HEK293 (cell line): ENCODE data around the gene OR2AG2.

Experiments
- CTCF ChIA-PET: fragments of 350-600 bp; formaldehyde crosslinking; extraction: SDS; loops from one replicate; lab custom pipeline; 2021; ENCODE audit warnings: antibody characterized with exemption; lab: Yijun Ruan, JAX
- POLR2A ChIA-PET: fragments of 300-600 bp; formaldehyde crosslinking; extraction: SDS; loops from one replicate; lab custom pipeline; 2020; ENCODE audit warnings: antibody characterized with exemption, inconsistent platforms; lab: Yijun Ruan, JAX
- H3K27ac ChIP-seq: fragments of 200-500 bp; sonication (Bioruptor generic); 2 replicates; pipeline ENCODE4 v1.5.1; 2014; ENCODE audit warnings: low read depth, low read length, control low read depth, inconsistent platforms; ENCODE audit errors: extremely low read depth
- H3K36me3 ChIP-seq, 2 experiments: fragments of 200-500 bp in 1 of 2; sonication (Bioruptor generic) in 1 of 2; 1 replicate in 1 of 2; 2 replicates in 1 of 2; pipeline ENCODE4 v1.5.1; 2014 to 2017; ENCODE audit warnings: inconsistent platforms in 2 of 2, low read length in 2 of 2; ENCODE audit not compliant: control insufficient read depth in 2 of 2, insufficient read depth in 1 of 2
- H3K4me1 ChIP-seq: fragments of 200-500 bp; sonication (Bioruptor generic); 2 replicates; pipeline ENCODE4 v1.5.1; 2014; ENCODE audit warnings: mild to moderate bottlenecking, low read length, inconsistent platforms; ENCODE audit not compliant: control insufficient read depth, insufficient read depth
- H3K4me3 ChIP-seq: 2 replicates; pipeline ENCODE4 v1.5.1; 2011; ENCODE audit warnings: low read depth, mild to moderate bottlenecking, control low read depth, low read length, moderate library complexity
- H3K9me3 ChIP-seq: fragments of 200-500 bp; sonication (Bioruptor generic); 2 replicates; pipeline ENCODE4 v1.5.1; 2014; ENCODE audit warnings: low read depth, low read length, inconsistent platforms; ENCODE audit not compliant: control insufficient read depth, insufficient read depth
- FEZF1 ChIP-seq: fragments of 450-650 bp; formaldehyde crosslinking; IDR thresholded peaks from 2 replicates; pipeline ENCODE4 v1.5.1; 2016; ENCODE audit warnings: missing biosample characterization, missing genetic modification characterization
- GLIS1 ChIP-seq: fragments of 450-650 bp; formaldehyde crosslinking; IDR thresholded peaks from 2 replicates; pipeline ENCODE4 v1.5.1; 2016; ENCODE audit warnings: missing biosample characterization, missing genetic modification characterization
- TRIM28 ChIP-seq: IDR thresholded peaks from 2 replicates; pipeline ENCODE4 v1.6.1; 2011; ENCODE audit warnings: low read length, control low read depth, borderline replicate concordance
- ZNF132 ChIP-seq: fragments of 450-650 bp; formaldehyde crosslinking; IDR thresholded peaks from 2 replicates; pipeline ENCODE4 v1.5.1; 2017; ENCODE audit warnings: missing biosample characterization, missing genetic modification characterization, borderline replicate concordance
- ZNF133 ChIP-seq: fragments of 450-650 bp; formaldehyde crosslinking; IDR thresholded peaks from 2 replicates; pipeline ENCODE4 v1.5.1; 2016; ENCODE audit warnings: missing biosample characterization, missing genetic modification characterization
- ZNF174 ChIP-seq: fragments of 450-650 bp; formaldehyde crosslinking; IDR thresholded peaks from 2 replicates; pipeline ENCODE4 v1.5.0; 2017; ENCODE audit warnings: missing biosample characterization, mild to moderate bottlenecking, missing genetic modification characterization
- ZNF2 ChIP-seq: fragments of 450-650 bp; formaldehyde crosslinking; IDR thresholded peaks from 2 replicates; pipeline ENCODE4 v1.5.1; 2016; ENCODE audit warnings: missing biosample characterization, missing genetic modification characterization
- ZNF274 ChIP-seq, 2 experiments: fragments of 200-500 bp in 1 of 2; fragments of 450-650 bp in 1 of 2; sonication (Bioruptor generic) in 1 of 2; formaldehyde crosslinking in 1 of 2; IDR thresholded peaks; 2 replicates each; pipeline versions ENCODE4 v1.5.1 to v1.6.1; 2014 to 2016; ENCODE audit warnings: borderline replicate concordance in 1 of 2, inconsistent platforms in 1 of 2, low read length in 1 of 2, missing biosample characterization in 1 of 2, missing genetic modification characterization in 1 of 2
- ZNF311 ChIP-seq: fragments of 450-650 bp; formaldehyde crosslinking; IDR thresholded peaks from 2 replicates; pipeline ENCODE4 v1.5.1; 2017; ENCODE audit warnings: missing biosample characterization, missing genetic modification characterization, borderline replicate concordance
- ZNF335 ChIP-seq: fragments of 450-650 bp; formaldehyde crosslinking; conservative IDR thresholded peaks from 2 replicates; pipeline ENCODE4 v1.5.1; 2016; ENCODE audit warnings: missing biosample characterization, missing genetic modification characterization
- ZNF423 ChIP-seq: fragments of 450-650 bp; formaldehyde crosslinking; IDR thresholded peaks from 2 replicates; pipeline ENCODE4 v1.5.1; 2016; ENCODE audit warnings: missing biosample characterization, missing genetic modification characterization
- ZNF433 ChIP-seq: fragments of 450-650 bp; formaldehyde crosslinking; IDR thresholded peaks from 2 replicates; pipeline ENCODE4 v1.5.1; 2016; ENCODE audit warnings: missing biosample characterization, missing genetic modification characterization, low read depth
- ZNF501 ChIP-seq: fragments of 450-650 bp; formaldehyde crosslinking; IDR thresholded peaks from 2 replicates; pipeline ENCODE4 v1.5.1; 2016; ENCODE audit warnings: missing biosample characterization, missing genetic modification characterization
- ZNF530 ChIP-seq: fragments of 450-650 bp; formaldehyde crosslinking; IDR thresholded peaks from 2 replicates; pipeline ENCODE4 v1.5.1; 2016; ENCODE audit warnings: low read depth, missing biosample characterization, missing genetic modification characterization
- ZNF558 ChIP-seq: fragments of 450-650 bp; formaldehyde crosslinking; IDR thresholded peaks from 2 replicates; pipeline ENCODE4 v1.5.1; 2016; ENCODE audit warnings: missing biosample characterization, missing genetic modification characterization
- ZNF561 ChIP-seq: fragments of 450-650 bp; IDR thresholded peaks from 2 replicates; pipeline ENCODE4 v1.5.1; 2018; ENCODE audit warnings: missing biosample characterization, missing genetic modification characterization, borderline replicate concordance
- TF ChIP-seq, protein P1 (sequence below): fragments of 450-650 bp; formaldehyde crosslinking; IDR thresholded peaks from 2 replicates; pipeline ENCODE4 v1.5.1; 2017; ENCODE audit warnings: missing biosample characterization, missing genetic modification characterization
- TF ChIP-seq, protein P2 (sequence below): fragments of 450-650 bp; formaldehyde crosslinking; IDR thresholded peaks from 2 replicates; pipeline ENCODE4 v1.5.1; 2016; ENCODE audit warnings: missing biosample characterization, missing genetic modification characterization
- TF ChIP-seq, protein P3 (sequence below): fragments of 450-650 bp; formaldehyde crosslinking; IDR thresholded peaks from 2 replicates; pipeline ENCODE4 v1.5.1; 2017; ENCODE audit warnings: missing biosample characterization, missing genetic modification characterization
- TF ChIP-seq, protein P4 (sequence below): fragments of 450-650 bp; formaldehyde crosslinking; IDR thresholded peaks from 2 replicates; pipeline ENCODE4 v1.5.1; 2016; ENCODE audit warnings: missing biosample characterization, missing genetic modification characterization
- TF ChIP-seq, protein P5 (sequence below): fragments of 450-650 bp; formaldehyde crosslinking; IDR thresholded peaks from 2 replicates; pipeline ENCODE4 v1.5.1; 2016; ENCODE audit warnings: missing biosample characterization, missing genetic modification characterization

The OR2AG2 gene, protein sequence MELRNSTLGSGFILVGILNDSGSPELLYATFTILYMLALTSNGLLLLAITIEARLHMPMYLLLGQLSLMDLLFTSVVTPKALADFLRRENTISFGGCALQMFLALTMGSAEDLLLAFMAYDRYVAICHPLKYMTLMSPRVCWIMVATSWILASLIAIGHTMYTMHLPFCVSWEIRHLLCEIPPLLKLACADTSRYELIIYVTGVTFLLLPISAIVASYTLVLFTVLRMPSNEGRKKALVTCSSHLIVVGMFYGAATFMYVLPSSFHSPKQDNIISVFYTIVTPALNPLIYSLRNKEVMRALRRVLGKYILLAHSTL

DNA sequence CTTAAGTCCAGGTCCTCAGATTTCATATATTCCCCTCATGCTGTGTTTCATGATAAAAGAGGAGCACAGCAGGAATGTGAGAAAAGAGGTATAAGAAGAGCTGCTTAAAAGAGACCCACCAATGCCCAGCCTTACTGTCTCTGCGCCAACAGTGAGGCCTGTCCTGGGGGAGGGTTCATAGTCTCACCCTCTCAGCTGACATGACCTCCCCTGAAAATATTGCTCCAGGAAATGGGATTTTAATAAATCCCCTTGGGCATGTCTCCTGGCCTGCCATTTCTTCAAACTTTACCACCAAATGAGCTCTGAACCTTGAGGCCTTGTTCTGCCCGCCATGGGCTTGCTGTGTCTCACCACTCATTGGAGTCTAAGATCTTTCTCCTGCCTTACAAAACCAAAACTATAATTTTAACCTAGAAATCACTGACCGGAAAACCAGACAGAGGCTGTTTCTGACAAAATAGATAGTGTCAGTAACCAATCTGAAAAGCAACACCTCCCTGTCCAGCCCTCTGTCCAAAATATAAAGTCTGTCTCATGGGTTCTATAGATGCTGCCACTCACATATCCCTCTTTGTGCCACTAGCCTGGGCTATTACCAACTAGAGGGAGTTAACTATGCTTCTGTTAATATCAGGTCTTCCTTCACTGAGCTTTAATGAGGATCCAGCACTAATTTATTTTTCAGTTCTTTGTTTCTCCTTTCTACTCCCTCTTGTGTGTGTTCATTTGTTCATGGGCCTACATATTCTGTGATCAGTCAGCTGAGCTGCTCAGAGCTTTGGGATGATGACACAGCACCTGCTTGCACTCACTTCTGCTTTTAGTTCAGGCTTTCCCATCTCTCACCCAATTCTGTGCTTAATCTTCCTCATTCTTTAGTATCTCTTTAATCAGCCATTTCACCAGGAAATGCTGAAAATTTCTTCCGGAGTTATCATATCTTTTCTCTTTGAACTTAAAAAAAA lies at the start of gene OR2AG2:
TSS of gene OR2AG2 (minus strand) at position 51 of the 968 bp plus-strand sequence. CDS start 3,019 bp downstream, outside the sequence.
- CTCF ChIA-PET: interaction anchor here (0.9 to 2.0 kb wide), 2 partner anchors 17 to 34 kb away, joined by 3 to 7 read pairs; no protein-coding TSS in a partner anchor
- no peak for TF ChIP-seq ZNF335
- TF ChIP-seq ZNF274 (IDR thresholded peaks at IDR 0.05; ENCODE audit: low read length): no peak
- TF ChIP-seq ZNF274 (tag by site-specific recombination; IDR thresholded peaks at IDR 0.05; ENCODE audit: borderline replicate concordance): no peak
- TF ChIP-seq ZNF2: no peak
- TF ChIP-seq ZNF132 (tag by site-specific recombination): no peak
- TF ChIP-seq ZNF561 (tag by site-specific recombination): no peak
- no peak for TF ChIP-seq ZNF530 (tag by site-specific recombination)

DNA sequence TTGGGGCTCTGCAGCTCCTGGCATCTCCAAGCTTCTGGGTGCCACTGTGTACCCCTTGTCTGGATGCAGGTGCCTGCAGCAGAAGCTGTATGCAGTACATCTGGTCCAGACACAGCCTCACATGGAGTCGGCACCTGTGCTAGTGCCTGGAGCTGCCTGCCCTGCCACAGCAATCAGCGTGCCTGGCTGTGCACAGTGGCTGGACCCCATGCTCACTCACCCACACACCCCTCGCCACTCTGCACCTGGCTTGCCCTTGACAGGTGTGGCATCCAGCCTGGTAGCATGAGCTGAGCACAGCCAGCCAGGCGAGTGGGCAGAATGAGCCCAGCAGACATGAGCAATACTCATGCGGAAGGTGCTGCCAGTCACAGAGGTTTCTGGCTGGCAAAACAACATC lies 47.2 kb upstream of the OR2AG2 start:
- no peaks in the 10 kb centered on the region for H3K36me3 ChIP-seq
- no peaks in the 10 kb centered on the region for H3K9me3 ChIP-seq
- CTCF ChIA-PET: no interaction called here
- POLR2A ChIA-PET: no interaction called here
- TF ChIP-seq, protein P1, sequence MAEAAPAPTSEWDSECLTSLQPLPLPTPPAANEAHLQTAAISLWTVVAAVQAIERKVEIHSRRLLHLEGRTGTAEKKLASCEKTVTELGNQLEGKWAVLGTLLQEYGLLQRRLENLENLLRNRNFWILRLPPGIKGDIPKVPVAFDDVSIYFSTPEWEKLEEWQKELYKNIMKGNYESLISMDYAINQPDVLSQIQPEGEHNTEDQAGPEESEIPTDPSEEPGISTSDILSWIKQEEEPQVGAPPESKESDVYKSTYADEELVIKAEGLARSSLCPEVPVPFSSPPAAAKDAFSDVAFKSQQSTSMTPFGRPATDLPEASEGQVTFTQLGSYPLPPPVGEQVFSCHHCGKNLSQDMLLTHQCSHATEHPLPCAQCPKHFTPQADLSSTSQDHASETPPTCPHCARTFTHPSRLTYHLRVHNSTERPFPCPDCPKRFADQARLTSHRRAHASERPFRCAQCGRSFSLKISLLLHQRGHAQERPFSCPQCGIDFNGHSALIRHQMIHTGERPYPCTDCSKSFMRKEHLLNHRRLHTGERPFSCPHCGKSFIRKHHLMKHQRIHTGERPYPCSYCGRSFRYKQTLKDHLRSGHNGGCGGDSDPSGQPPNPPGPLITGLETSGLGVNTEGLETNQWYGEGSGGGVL: no peak
- TF ChIP-seq ZNF433 (tag by site-specific recombination) (no peak), ZNF501 (tag by site-specific recombination) (no peak), ZNF423 (tag by site-specific recombination) (no peak)
- no peak overlapping the region for H3K4me3 ChIP-seq
- no peak overlapping the region for H3K27ac ChIP-seq
- H3K4me1 ChIP-seq: no peaks in the 10 kb centered on the region

More for the DNA sequence above, at the start of gene OR2AG2:
- no peaks in the 10 kb centered on the region for H3K36me3 ChIP-seq
- no peaks in the 10 kb centered on the region for H3K9me3 ChIP-seq
- no peak within 1 kb of the TSS for H3K4me3 ChIP-seq
- no peaks in the 10 kb centered on the region for H3K4me1 ChIP-seq
- no peak within 1 kb of the TSS for H3K27ac ChIP-seq
- POLR2A ChIA-PET: no interaction called here

DNA sequence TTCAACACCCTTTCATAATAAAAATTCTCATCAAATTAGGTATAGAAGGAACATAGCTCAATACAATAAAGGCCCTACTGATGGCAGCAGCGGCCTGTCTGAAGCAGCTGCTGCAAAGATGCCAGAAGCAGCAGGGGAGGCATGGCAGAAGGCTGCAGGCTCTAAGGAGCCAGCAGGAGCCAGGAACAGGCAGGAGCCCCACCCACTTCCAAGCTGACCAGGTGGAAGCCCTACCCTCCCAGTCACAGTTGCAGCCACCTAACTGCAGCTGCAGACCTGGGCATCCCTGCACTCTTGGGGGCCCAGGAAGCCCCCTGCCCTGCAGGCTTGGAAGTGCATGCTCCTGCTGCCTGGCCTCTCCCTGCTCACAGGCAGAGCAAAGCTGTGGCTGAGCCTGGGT lies 45.9 kb upstream of the OR2AG2 start:
- Histone ChIP-seq H3K27ac (no peak overlapping the region), H3K4me3 (no peak overlapping the region), H3K4me1 (no peaks in the 10 kb centered on the region), H3K36me3 (no peaks in the 10 kb centered on the region), H3K9me3 (no peaks in the 10 kb centered on the region)
- POLR2A ChIA-PET: no interaction called here
- CTCF ChIA-PET: interaction anchor here (0.6 kb wide), 1 partner anchor 112 kb away, joined by 3 read pairs; no protein-coding TSS in a partner anchor
- TF ChIP-seq TRIM28: no peak
- TF ChIP-seq ZNF311: no peak
- TF ChIP-seq ZNF133 (tag by site-specific recombination): no peak
- TF ChIP-seq, protein P2, sequence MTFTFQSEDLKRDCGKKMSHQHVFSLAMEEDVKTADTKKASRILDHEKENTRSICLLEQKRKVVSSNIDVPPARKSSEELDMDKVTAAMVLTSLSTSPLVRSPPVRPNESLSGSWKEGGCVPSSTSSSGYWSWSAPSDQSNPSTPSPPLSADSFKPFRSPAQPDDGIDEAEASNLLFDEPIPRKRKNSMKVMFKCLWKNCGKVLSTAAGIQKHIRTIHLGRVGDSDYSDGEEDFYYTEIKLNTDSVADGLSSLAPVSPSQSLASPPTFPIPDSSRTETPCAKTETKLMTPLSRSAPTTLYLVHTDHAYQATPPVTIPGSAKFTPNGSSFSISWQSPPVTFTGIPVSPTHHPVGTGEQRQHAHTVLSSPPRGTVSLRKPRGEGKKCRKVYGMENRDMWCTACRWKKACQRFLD (tag by site-specific recombination): no peak
- TF ChIP-seq GLIS1 (tag by site-specific recombination): no peak
- TF ChIP-seq, protein P3, sequence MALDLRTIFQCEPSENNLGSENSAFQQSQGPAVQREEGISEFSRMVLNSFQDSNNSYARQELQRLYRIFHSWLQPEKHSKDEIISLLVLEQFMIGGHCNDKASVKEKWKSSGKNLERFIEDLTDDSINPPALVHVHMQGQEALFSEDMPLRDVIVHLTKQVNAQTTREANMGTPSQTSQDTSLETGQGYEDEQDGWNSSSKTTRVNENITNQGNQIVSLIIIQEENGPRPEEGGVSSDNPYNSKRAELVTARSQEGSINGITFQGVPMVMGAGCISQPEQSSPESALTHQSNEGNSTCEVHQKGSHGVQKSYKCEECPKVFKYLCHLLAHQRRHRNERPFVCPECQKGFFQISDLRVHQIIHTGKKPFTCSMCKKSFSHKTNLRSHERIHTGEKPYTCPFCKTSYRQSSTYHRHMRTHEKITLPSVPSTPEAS (tag by site-specific recombination): no peak
- no peak for TF ChIP-seq ZNF558
- TF ChIP-seq, protein P4, sequence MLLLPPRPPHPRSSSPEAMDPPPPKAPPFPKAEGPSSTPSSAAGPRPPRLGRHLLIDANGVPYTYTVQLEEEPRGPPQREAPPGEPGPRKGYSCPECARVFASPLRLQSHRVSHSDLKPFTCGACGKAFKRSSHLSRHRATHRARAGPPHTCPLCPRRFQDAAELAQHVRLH (tag by site-specific recombination): no peak
- no peak for TF ChIP-seq FEZF1 (tag by site-specific recombination)
- TF ChIP-seq, protein P5, sequence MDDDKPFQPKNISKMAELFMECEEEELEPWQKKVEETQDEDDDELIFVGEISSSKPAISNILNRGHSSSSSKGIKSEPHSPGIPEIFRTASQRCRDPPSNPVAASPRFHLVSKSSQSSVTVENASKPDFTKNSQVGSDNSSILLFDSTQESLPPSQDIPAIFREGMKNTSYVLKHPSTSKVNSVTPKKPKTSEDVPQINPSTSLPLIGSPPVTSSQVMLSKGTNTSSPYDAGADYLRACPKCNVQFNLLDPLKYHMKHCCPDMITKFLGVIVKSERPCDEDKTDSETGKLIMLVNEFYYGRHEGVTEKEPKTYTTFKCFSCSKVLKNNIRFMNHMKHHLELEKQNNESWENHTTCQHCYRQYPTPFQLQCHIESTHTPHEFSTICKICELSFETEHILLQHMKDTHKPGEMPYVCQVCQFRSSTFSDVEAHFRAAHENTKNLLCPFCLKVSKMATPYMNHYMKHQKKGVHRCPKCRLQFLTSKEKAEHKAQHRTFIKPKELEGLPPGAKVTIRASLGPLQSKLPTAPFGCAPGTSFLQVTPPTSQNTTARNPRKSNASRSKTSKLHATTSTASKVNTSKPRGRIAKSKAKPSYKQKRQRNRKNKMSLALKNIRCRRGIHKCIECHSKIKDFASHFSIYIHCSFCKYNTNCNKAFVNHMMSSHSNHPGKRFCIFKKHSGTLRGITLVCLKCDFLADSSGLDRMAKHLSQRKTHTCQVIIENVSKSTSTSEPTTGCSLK: no peak
- no peak for TF ChIP-seq ZNF174
